ENCODE data around the gene PLXNA2. TPM values are rescaled to one million over a fixed set of nuclear protein-coding genes. Genes with fewer than 3 reads are reported as not detected.

The PLXNA2 gene
- total and polyA plus RNA-seq, 2 of the 4 experiments (the other 2 are of a cell fraction) = 0.72 to 1.1 TPM

DNA sequence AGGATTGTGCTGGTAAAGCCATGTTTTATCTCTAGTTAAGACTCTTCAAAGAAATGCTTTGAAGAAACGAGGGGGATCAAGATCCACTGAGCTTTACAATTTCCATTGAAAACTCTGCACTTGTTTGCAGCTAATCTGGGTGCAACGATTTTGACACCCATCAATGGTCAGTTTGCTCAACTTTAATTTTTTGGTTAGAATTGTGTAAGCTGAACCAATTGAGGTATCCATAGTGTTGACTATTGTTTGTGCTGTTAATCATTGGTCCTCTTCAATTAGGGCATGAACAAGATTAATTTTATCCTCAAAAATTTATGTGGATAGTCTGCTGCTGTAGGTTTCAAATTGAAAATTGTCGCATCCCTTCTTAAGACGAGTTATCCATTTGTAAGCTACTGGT lies 17.7 kb upstream of the PLXNA2 start:
- WGBS, 2 experiments (ENCODE audit: extremely low coverage in 2 of 2, insufficient read length in 1 of 2) = 13% methylated on average over 1 of the region's 4 CpGs; no CpG with 5 or more reads in 1 of the 2 experiments
- H2BK120ac ChIP-seq (ENCODE audit: low read depth, low read length) = no peak overlapping the region
- H3K4ac ChIP-seq (ENCODE audit: low read depth, low read length) = no peak overlapping the region
- ATAC-seq (ENCODE audit: low read depth) (no peak), DNase-seq (no peak)
- POLR2A ChIA-PET (ENCODE audit: unreplicated experiment) = no interaction called here
- TF ChIP-seq CHD1 (IDR thresholded peaks at IDR 0.05; ENCODE audit: low read depth, low read length) (no peak), CEBPB (IDR thresholded peaks at IDR 0.05; ENCODE audit: low read depth, low read length) (no peak), RCOR1 (IDR thresholded peaks at IDR 0.05; ENCODE audit: insufficient replicate concordance, low read length) (no peak), FOS (IDR thresholded peaks at IDR 0.05; ENCODE audit: low read depth, low read length) (no peak), POLR2A (IDR thresholded peaks at IDR 0.05; ENCODE audit: low read depth, low read length) (no peak), NFE2L2 (IDR thresholded peaks at IDR 0.05; ENCODE audit: low read depth, low read length) (no peak), MXI1 (IDR thresholded peaks at IDR 0.05; ENCODE audit: borderline replicate concordance, low read depth, low read length) (no peak), MAFK (IDR thresholded peaks at IDR 0.05; ENCODE audit: low read depth, low read length) (no peak), RFX5 (IDR thresholded peaks at IDR 0.05; ENCODE audit: low read depth, low read length) (no peak), RAD21 (IDR thresholded peaks at IDR 0.05; ENCODE audit: low read length) (no peak), BHLHE40 (IDR thresholded peaks at IDR 0.05; ENCODE audit: low read depth, low read length) (no peak), MAZ (IDR thresholded peaks at IDR 0.05; ENCODE audit: borderline replicate concordance, low read depth, low read length) (no peak), SMC3 (IDR thresholded peaks at IDR 0.05; ENCODE audit: low read depth, low read length) (no peak)
- TF ChIP-seq, protein P1, sequence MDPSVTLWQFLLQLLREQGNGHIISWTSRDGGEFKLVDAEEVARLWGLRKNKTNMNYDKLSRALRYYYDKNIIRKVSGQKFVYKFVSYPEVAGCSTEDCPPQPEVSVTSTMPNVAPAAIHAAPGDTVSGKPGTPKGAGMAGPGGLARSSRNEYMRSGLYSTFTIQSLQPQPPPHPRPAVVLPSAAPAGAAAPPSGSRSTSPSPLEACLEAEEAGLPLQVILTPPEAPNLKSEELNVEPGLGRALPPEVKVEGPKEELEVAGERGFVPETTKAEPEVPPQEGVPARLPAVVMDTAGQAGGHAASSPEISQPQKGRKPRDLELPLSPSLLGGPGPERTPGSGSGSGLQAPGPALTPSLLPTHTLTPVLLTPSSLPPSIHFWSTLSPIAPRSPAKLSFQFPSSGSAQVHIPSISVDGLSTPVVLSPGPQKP (IDR thresholded peaks at IDR 0.05; ENCODE audit: borderline replicate concordance, low read depth, low read length) = no peak
- TF ChIP-seq, protein P2, sequence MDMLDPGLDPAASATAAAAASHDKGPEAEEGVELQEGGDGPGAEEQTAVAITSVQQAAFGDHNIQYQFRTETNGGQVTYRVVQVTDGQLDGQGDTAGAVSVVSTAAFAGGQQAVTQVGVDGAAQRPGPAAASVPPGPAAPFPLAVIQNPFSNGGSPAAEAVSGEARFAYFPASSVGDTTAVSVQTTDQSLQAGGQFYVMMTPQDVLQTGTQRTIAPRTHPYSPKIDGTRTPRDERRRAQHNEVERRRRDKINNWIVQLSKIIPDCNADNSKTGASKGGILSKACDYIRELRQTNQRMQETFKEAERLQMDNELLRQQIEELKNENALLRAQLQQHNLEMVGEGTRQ (IDR thresholded peaks at IDR 0.05; ENCODE audit: low read depth, low read length) = no peak
- TF ChIP-seq, protein P3, sequence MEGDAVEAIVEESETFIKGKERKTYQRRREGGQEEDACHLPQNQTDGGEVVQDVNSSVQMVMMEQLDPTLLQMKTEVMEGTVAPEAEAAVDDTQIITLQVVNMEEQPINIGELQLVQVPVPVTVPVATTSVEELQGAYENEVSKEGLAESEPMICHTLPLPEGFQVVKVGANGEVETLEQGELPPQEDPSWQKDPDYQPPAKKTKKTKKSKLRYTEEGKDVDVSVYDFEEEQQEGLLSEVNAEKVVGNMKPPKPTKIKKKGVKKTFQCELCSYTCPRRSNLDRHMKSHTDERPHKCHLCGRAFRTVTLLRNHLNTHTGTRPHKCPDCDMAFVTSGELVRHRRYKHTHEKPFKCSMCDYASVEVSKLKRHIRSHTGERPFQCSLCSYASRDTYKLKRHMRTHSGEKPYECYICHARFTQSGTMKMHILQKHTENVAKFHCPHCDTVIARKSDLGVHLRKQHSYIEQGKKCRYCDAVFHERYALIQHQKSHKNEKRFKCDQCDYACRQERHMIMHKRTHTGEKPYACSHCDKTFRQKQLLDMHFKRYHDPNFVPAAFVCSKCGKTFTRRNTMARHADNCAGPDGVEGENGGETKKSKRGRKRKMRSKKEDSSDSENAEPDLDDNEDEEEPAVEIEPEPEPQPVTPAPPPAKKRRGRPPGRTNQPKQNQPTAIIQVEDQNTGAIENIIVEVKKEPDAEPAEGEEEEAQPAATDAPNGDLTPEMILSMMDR (conservative IDR thresholded peaks at IDR 0.05; ENCODE audit: low read depth, low read length) = no peak
- H4K91ac ChIP-seq (ENCODE audit: insufficient read depth, low read depth, low read length) = no peak overlapping the region
- H3K56ac ChIP-seq (ENCODE audit: extremely low read depth, insufficient read depth, low read length) = no peak overlapping the region
- no peak overlapping the region for H3K27ac ChIP-seq (ENCODE audit: insufficient read depth, low read length)
- H3K9me3 ChIP-seq (ENCODE audit: control insufficient read depth, insufficient read depth, low read length) = no peaks in the 10 kb centered on the region
- dilution Hi-C loops (cut with HindIII; ENCODE audit: low sequenced_read_pairs, unreplicated experiment) = no loop called here
- no peak overlapping the region for H3K23ac ChIP-seq (ENCODE audit: low read depth, low read length)
- no peak overlapping the region for H3K14ac ChIP-seq (replicated peaks; ENCODE audit: low read depth, low read length)
- H3K79me1 ChIP-seq (ENCODE audit: low read depth in 1 of 2, low read length in 2 of 2) = no peaks in the 10 kb centered on the region
- H2AK5ac ChIP-seq (ENCODE audit: low read depth, low read length) = no peak overlapping the region
- H4K8ac ChIP-seq (ENCODE audit: low read depth in 2 of 2, low read length in 2 of 2) = no peak overlapping the region
- H4K5ac ChIP-seq (ENCODE audit: low read depth, low read length) = no peak overlapping the region
- H3K18ac ChIP-seq (ENCODE audit: low read depth, low read length) = no peak overlapping the region
- no peak overlapping the region for H2AK9ac ChIP-seq (replicated peaks; ENCODE audit: low read depth, low read length, poor library complexity)
- no peaks in the 10 kb centered on the region for H3K4me1 ChIP-seq (ENCODE audit: control insufficient read depth, insufficient read depth, low read length)
- no peak overlapping the region for H2AFZ ChIP-seq (replicated peaks; ENCODE audit: low read length, poor library complexity)
- in situ Hi-C loops (cut with MboI; ENCODE audit: low sequenced_read_pairs) = no loop called here
- H2BK15ac ChIP-seq (ENCODE audit: low read depth, low read length) = no peak overlapping the region
- peaks cover 6% of the 10 kb centered on the region for H3K27me3 ChIP-seq (ENCODE audit: control insufficient read depth, insufficient read depth, low read length)
- H2BK5ac ChIP-seq (ENCODE audit: low read depth, low read length, poor library complexity, severe bottlenecking) = no peak overlapping the region
- H3K4me3 ChIP-seq (ENCODE audit: insufficient read depth, low read depth, low read length) = no peak overlapping the region
- CTCF ChIA-PET = no interaction called here
- intact Hi-C loops (cut with micrococcal nuclease) = no loop called here
- H3K4me2 ChIP-seq (ENCODE audit: low read depth, low read length) = no peak overlapping the region
- no peak overlapping the region for H2BK20ac ChIP-seq (ENCODE audit: low read depth, low read length)
- H3K9ac ChIP-seq (ENCODE audit: low read depth, low read length) = no peak overlapping the region
- H4K20me1 ChIP-seq (ENCODE audit: insufficient read depth, low read length) = no peaks in the 10 kb centered on the region
- H3K36me3 ChIP-seq (ENCODE audit: control insufficient read depth, insufficient read depth, low read length) = no peaks in the 10 kb centered on the region
- no peaks in the 10 kb centered on the region for H3K9me1 ChIP-seq (ENCODE audit: insufficient read depth, low read length)
- BruUV-seq (replicated peaks) = no TSS peak
